Naive B cell (primary cell): ENCODE measurements around the gene KLC1. TPM values are rescaled to one million over a fixed set of nuclear protein-coding genes. Genes with fewer than 3 reads are reported as not detected.

Experiments
- ATAC-seq, 2 donors: fragments of 150-1000 bp; cut with Tn5 transposase; 2 replicates each; pipeline ENCODE4 v1.10.0; 2021; ENCODE audit warnings: low read depth in 2 of 2, mild to moderate bottlenecking in 2 of 2, moderate library complexity in 2 of 2
- DNase-seq: peaks from one replicate; pipeline ENCODE4 v3.0.0; 2022
- H3K27ac Mint-ChIP-seq, 6 donors: one replicate each; pipeline ENCODE4 v1.8.0; 2020 to 2022; ENCODE audit warnings: mild to moderate bottlenecking in 6 of 6, mixed read lengths in 6 of 6, moderate library complexity in 5 of 6, inconsistent platforms in 2 of 6
- H3K27me3 Mint-ChIP-seq, 3 donors: one replicate each; pipeline ENCODE4 v1.8.0; 2021 to 2022; ENCODE audit warnings: mixed read lengths in 3 of 3, mild to moderate bottlenecking in 1 of 3
- H3K36me3 Mint-ChIP-seq, 2 donors: one replicate each; pipeline ENCODE4 v1.8.0; 2020 to 2022; ENCODE audit warnings: mixed read lengths in 2 of 2, inconsistent platforms in 1 of 2, mild to moderate bottlenecking in 1 of 2
- H3K4me1 Mint-ChIP-seq, 3 donors: one replicate each; pipeline ENCODE4 v1.8.0; 2020 to 2022; ENCODE audit warnings: mixed read lengths in 3 of 3, inconsistent platforms in 1 of 3, mild to moderate bottlenecking in 1 of 3, moderate library complexity in 1 of 3
- H3K4me3 Mint-ChIP-seq, 8 donors: one replicate each; pipeline ENCODE4 v1.8.0; 2020 to 2022; ENCODE audit warnings: mild to moderate bottlenecking in 8 of 8, mixed read lengths in 8 of 8, moderate library complexity in 8 of 8, inconsistent platforms in 2 of 8
- H3K9me3 Mint-ChIP-seq, 7 donors: one replicate each; pipeline ENCODE4 v1.8.0; 2020 to 2022; ENCODE audit warnings: mixed read lengths in 7 of 7, mild to moderate bottlenecking in 5 of 7, inconsistent platforms in 2 of 7, moderate library complexity in 1 of 7
- polyA plus RNA-seq, 6 donors: library from polyadenylated mRNA; unstranded; fragments of 300-500 nt; fragmentation: Illumina TruSeq; gene quantifications; one replicate each; pipeline ENCODE4 v1.2.3, GENCODE V29; 2021; ENCODE audit warnings: low read depth in 6 of 6

Gene KLC1
- polyA plus RNA-seq, 6 donors from 2014 or later: 25.9 to 90.4 (median 56.2) TPM

- peaks cover 0 to 4% (median 0%) of the 10 kb centered on the region in 3 donors for H3K4me1 Mint-ChIP-seq
These were observed 102.5 kb downstream of the KLC1 start for GRCh38 chr14:103731481-103731880.

DNA sequence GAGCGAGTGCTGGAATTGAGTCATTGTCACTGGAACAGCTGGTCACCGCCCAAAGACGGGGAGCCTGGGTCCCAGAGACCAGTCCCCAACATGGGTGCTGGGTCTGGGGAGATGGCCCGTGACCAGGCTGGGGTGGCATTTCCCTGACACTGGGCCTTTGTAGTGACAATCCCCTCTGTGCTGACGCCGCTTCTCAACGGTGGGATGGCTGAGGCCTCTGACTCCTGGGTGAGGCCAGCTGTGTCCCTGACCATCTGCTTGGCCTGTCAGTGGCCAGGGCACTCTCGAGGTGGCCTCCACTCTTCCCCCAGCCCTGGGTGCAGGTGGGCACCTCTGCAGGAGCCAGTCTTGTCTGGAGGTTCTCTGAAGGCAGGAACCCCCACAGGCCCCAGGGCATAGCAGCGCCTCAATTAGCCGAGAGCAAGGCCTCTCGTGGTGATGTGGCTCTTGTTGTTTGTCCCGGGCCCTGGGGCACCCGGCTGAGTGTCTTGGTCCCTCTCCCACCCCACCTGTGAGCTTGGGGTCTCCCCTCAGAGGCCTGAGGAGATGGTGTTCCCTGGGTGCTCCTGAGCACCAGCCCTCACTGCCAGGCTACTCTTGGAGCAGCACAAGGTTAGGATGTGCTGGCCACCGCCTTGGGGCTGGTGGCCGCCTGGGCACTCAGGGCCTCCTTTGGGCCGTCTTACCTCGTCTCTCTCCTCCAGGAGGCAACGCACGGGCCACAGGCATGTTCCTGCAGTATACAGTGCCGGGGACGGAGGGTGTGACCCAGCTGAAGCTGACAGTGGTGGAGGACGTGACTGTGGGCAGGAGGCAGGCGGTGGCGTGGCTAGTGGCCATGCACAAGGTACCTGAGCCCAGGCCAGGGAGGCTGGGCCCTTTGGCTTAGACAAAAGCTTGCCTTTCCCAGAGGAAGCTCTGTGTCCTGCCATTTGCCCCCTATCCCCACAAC lies 103.2 kb downstream of the KLC1 start:
- Mint-ChIP-seq H3K9me3 (no peaks in the 10 kb centered on the region), H3K4me1 (peaks cover 0 to 4% (median 0%) of the 10 kb centered on the region in 3 donors), H3K27me3 (no peaks in the 10 kb centered on the region), H3K27ac (no peak overlapping the region), H3K4me3 (no peak overlapping the region), H3K36me3 (peaks cover 0 to 7% of the 10 kb centered on the region in 2 donors)
- ATAC-seq (no peak), DNase-seq (no peak)

More at GRCh38 chr14:103731481-103731880, 102.5 kb downstream of the KLC1 start:
- Mint-ChIP-seq H3K9me3 (no peaks in the 10 kb centered on the region), H3K4me3 (no peak overlapping the region), H3K27ac (no peak overlapping the region), H3K27me3 (no peaks in the 10 kb centered on the region), H3K36me3 (peaks cover 0 to 7% of the 10 kb centered on the region in 2 donors)
- no peak for ATAC-seq
- DNase-seq: no peak

- H3K9me3 Mint-ChIP-seq: no peaks in the 10 kb centered on the region
- H3K27ac Mint-ChIP-seq: peak overlapping the region in 1 of 6 donors; percentile 38
- H3K27me3 Mint-ChIP-seq: no peaks in the 10 kb centered on the region
- peaks cover 0 to 7% of the 10 kb centered on the region in 2 donors for H3K36me3 Mint-ChIP-seq
- no peak for ATAC-seq
- peaks cover 0 to 4% (median 0%) of the 10 kb centered on the region in 3 donors for H3K4me1 Mint-ChIP-seq
- DNase-seq: no peak
- no peak overlapping the region for H3K4me3 Mint-ChIP-seq
These were observed 104.0 kb downstream of the KLC1 start for GRCh38 chr14:103732868-103733620.

DNA sequence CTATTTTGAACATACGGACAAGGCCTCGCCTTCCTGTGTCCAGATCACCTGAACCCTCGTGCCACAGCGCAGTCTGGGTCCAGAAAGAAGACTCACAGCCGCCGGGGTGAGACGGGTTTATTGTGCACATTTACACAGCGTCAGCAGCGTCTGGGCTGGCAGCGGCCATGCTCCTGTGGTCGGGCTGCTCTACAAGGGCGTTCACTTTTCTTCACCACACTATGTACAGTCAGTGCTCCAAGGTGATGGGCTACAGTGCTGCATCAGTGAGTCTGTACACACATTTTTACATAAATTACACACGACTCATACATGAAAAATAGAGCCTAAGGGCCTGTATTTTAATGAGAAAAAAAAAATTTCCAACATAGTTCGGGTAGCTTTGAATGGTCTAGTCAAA lies 104.6 kb downstream of the KLC1 start:
- peaks cover 0 to 7% of the 10 kb centered on the region in 2 donors for H3K36me3 Mint-ChIP-seq
- ATAC-seq (no peak), DNase-seq (no peak)
- H3K27ac Mint-ChIP-seq: no peak overlapping the region
- no peaks in the 10 kb centered on the region for H3K27me3 Mint-ChIP-seq
- no peak overlapping the region for H3K4me3 Mint-ChIP-seq
- peaks cover 0 to 4% (median 0%) of the 10 kb centered on the region in 3 donors for H3K4me1 Mint-ChIP-seq
- no peaks in the 10 kb centered on the region for H3K9me3 Mint-ChIP-seq

GRCh38 chr14:103734081-103734888 lies 105.3 kb downstream of the KLC1 start:
- no peaks in the 10 kb centered on the region for H3K9me3 Mint-ChIP-seq
- DNase-seq: no peak
- no peak for ATAC-seq
- H3K4me3 Mint-ChIP-seq: no peak overlapping the region
- H3K27ac Mint-ChIP-seq: no peak overlapping the region
- peaks cover 0 to 6% of the 10 kb centered on the region in 2 donors for H3K36me3 Mint-ChIP-seq
- no peaks in the 10 kb centered on the region for H3K27me3 Mint-ChIP-seq
- H3K4me1 Mint-ChIP-seq: peaks cover 0 to 4% (median 0%) of the 10 kb centered on the region in 3 donors

DNA sequence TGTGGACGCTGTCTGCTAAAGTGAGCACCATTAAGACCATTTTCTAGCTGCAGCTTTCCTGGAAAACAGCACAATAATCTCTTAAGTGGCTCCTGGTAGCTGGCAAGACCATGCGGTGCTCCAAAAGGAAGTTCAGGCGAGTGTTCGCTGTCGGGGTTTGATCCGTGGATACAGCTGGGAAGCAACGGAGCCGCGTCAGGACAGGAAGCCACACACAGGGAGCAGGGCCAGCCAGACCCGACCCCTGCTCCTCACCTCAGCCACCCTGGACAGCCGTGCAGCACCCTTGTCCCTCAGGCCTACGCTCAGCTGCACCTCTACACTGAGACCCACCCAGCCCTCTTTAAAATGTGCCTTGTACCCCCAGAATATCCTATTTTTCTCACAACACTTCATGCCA lies 106.0 kb downstream of the KLC1 start:
- no peak overlapping the region for H3K4me3 Mint-ChIP-seq
- no peaks in the 10 kb centered on the region for H3K27me3 Mint-ChIP-seq
- DNase-seq (no peak), ATAC-seq (no peak)
- no peak overlapping the region for H3K27ac Mint-ChIP-seq
- peaks cover 0 to 4% (median 0%) of the 10 kb centered on the region in 3 donors for H3K4me1 Mint-ChIP-seq
- H3K36me3 Mint-ChIP-seq: no peaks in the 10 kb centered on the region
- H3K9me3 Mint-ChIP-seq: no peaks in the 10 kb centered on the region

GRCh38 chr14:103735439-103735814 lies 106.4 kb downstream of the KLC1 start:
- no peak for ATAC-seq
- Mint-ChIP-seq H3K36me3 (no peaks in the 10 kb centered on the region), H3K9me3 (no peaks in the 10 kb centered on the region), H3K4me1 (peaks cover 0 to 4% (median 0%) of the 10 kb centered on the region in 3 donors), H3K4me3 (no peak overlapping the region), H3K27ac (no peak overlapping the region), H3K27me3 (no peaks in the 10 kb centered on the region)
- no peak for DNase-seq

DNA sequence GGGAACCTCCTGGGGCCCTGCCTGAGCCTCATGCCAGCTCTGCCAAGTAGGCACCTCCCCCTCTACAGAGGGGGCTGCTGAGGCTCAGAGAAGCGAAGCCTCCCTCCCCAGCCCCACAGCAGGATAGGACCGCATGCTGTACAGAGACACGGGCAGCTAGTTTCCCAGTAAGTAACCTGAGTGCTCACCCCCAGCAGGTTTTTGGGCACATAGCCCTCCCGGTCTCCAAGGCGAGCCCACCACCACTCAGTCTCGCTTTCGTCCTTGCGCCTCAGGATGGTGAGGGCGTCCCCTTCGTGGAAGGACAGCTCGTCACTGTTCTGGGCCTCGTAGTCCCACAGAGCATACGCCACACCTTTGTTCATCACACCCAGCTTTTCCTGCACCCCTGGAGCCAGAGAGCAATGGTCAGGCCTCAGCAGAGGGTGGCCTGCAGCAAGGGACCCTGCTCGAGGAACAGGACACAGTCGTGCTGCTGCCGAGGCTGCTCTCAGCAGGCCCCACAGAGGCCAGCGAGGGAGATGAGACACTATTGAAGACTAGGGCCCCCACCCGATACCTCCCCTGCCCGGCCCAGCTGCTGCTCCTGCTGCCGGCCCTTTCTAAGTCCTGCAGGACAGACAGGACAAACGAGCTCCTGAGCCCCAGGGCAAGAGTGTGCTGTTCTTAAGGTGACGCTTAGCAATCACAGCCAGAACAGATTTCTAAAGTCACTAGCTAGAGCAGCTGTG lies 107.0 kb downstream of the KLC1 start:
- H3K27me3 Mint-ChIP-seq: no peaks in the 10 kb centered on the region
- no peaks in the 10 kb centered on the region for H3K36me3 Mint-ChIP-seq
- H3K4me1 Mint-ChIP-seq: peaks cover 0 to 4% (median 0%) of the 10 kb centered on the region in 3 donors
- DNase-seq (no peak), ATAC-seq (no peak)
- no peaks in the 10 kb centered on the region for H3K9me3 Mint-ChIP-seq
- no peak overlapping the region for H3K4me3 Mint-ChIP-seq
- no peak overlapping the region for H3K27ac Mint-ChIP-seq

DNA sequence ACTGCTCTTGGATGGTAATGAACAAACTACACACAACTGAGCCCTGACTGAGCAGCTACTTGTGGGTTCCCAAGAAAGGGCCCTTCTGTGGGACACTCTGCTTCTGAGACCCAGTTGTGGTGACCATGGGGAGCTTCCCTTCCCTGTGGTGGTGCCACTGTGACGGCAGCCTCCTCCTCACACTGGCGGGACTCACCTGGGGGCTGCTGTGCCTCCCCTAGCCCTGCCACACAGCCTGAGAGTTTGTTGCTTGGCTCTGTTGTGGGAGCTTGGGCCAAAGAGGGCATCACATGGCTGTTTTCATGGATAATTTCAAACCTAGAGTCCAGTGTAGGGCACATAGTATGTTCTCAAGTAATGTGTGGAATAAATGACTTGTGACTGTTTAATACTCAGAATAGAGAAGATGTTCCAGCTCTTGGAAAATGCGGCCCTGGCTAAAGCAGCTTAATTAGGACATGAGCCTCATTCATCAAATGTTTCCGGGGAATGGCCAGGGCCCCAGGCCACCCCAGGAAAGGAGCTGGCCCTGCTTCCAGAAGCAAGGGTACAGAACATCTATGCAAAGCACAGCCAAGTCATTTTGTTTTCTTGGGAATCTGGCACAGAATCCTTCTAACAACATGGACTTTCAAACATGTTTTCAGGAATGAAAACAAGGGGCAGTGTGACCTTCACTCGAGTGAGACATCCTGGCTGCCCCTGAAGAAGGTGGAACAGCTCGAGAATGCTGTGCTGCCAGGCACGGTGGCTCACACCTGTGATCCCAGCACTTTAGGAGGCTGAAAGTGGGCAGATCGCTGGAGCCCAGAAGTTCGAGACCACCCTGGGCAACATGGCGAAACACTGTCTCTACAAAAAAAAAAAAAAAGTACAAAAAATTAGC lies 107.8 kb downstream of the KLC1 start:
- Mint-ChIP-seq H3K27me3 (no peaks in the 10 kb centered on the region), H3K4me1 (peaks cover 0 to 4% (median 0%) of the 10 kb centered on the region in 3 donors), H3K27ac (peak overlapping the region in 1 of 6 donors; percentile 24), H3K9me3 (no peaks in the 10 kb centered on the region), H3K4me3 (no peak overlapping the region), H3K36me3 (no peaks in the 10 kb centered on the region)
- no peak for ATAC-seq
- no peak for DNase-seq

DNA sequence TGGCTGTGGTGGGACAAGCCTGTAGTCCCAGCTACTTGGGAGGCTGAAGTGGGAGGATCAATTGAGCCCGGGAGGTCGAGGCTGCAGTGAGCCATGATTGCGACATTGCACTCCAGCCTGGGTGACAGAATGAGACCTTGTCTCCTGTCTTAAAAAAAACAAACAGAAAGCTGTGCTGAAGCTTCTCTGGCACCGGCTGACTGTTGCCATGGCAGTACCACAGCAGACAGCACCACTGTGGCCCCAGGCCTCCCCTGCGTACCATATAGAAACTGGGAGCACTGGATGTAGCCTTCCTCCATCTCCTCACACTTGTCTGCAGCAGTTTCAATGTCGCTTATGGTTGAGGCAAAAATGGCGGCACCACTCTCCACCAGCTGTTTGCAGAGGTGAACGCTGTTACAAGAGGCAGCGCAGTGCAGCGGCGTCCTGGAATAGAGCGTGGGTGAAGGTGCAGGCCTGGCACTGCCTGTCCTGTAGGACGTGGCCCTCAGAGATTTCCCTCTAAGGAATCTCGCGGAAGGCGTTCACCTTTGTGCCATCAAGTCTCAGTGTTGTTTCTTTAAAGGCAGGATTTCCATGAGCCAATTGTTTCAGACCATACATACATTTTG lies 108.5 kb downstream of the KLC1 start:
- no peaks in the 10 kb centered on the region for H3K27me3 Mint-ChIP-seq
- H3K4me3 Mint-ChIP-seq: no peak overlapping the region
- H3K4me1 Mint-ChIP-seq: peaks cover 0 to 4% (median 0%) of the 10 kb centered on the region in 3 donors
- H3K36me3 Mint-ChIP-seq: no peaks in the 10 kb centered on the region
- H3K9me3 Mint-ChIP-seq: no peaks in the 10 kb centered on the region
- H3K27ac Mint-ChIP-seq: peak overlapping the region in 1 of 6 donors; percentile 65
- DNase-seq (no peak), ATAC-seq (no peak)

GRCh38 chr14:103738166-103738565 lies 109.2 kb downstream of the KLC1 start:
- peak overlapping the region in 1 of 6 donors; percentile 76 for H3K27ac Mint-ChIP-seq
- DNase-seq: no peak
- no peaks in the 10 kb centered on the region for H3K27me3 Mint-ChIP-seq
- no peaks in the 10 kb centered on the region for H3K9me3 Mint-ChIP-seq
- H3K4me1 Mint-ChIP-seq: no peaks in the 10 kb centered on the region
- H3K4me3 Mint-ChIP-seq: no peak overlapping the region
- ATAC-seq: no peak
- H3K36me3 Mint-ChIP-seq: no peaks in the 10 kb centered on the region
